Measurements from ENCODE around the gene MATCAP1. TPM values are rescaled to one million over a fixed set of nuclear protein-coding genes. Genes with fewer than 3 reads are reported as not detected.

The MATCAP1 gene
- total and polyA plus RNA-seq, 2 donors from 2014 or later: 15.5 to 38.8 TPM

DNA sequence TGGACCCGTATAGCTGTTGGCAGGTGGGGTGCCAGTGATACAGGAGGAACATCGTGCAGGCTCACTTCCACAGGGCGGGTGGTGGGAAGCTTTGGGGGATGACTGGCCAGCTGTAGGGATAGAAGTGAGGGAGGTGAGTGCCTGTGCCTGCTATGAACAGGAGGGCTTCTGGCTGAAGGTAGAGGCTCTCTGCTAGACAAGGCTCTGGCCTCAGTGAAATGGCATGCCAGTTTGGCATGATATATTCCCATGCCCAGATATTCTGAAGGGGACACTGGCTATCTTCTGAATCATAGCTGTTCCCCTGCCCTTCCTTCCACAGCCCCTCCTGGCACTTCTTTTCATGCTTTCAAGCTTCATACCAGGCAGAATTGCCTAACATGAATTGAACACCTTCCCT lies 54.9 kb downstream of the MATCAP1 start:
- TF ChIP-seq, protein P1, sequence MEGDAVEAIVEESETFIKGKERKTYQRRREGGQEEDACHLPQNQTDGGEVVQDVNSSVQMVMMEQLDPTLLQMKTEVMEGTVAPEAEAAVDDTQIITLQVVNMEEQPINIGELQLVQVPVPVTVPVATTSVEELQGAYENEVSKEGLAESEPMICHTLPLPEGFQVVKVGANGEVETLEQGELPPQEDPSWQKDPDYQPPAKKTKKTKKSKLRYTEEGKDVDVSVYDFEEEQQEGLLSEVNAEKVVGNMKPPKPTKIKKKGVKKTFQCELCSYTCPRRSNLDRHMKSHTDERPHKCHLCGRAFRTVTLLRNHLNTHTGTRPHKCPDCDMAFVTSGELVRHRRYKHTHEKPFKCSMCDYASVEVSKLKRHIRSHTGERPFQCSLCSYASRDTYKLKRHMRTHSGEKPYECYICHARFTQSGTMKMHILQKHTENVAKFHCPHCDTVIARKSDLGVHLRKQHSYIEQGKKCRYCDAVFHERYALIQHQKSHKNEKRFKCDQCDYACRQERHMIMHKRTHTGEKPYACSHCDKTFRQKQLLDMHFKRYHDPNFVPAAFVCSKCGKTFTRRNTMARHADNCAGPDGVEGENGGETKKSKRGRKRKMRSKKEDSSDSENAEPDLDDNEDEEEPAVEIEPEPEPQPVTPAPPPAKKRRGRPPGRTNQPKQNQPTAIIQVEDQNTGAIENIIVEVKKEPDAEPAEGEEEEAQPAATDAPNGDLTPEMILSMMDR (IDR thresholded peaks at IDR 0.05; ENCODE audit: borderline replicate concordance, extremely low read depth, insufficient read depth): no peak
- H3K9ac ChIP-seq (ENCODE audit: low read length in 3 of 3): no peak overlapping the region
- H3K4me1 ChIP-seq (ENCODE audit: control insufficient read depth in 2 of 3, insufficient read depth in 2 of 3, low read depth in 1 of 3, low read length in 3 of 3): no peaks in the 10 kb centered on the region
- no peaks in the 10 kb centered on the region for H3K27me3 ChIP-seq (ENCODE audit: control insufficient read depth, insufficient read depth, low read length)
- DNase-seq: no peak
- H3K27ac ChIP-seq (ENCODE audit: low read depth in 2 of 2, low read length in 2 of 2): no peak overlapping the region
- intact Hi-C loops (cut with DNase I): no loop called here
- no peak overlapping the region for H3K4me3 ChIP-seq (ENCODE audit: low read length in 3 of 3)
- H3K36me3 ChIP-seq (ENCODE audit: control insufficient read depth in 2 of 3, insufficient read depth in 3 of 3, low read length in 3 of 3): peaks cover 7 to 38% (median 14%) of the 10 kb centered on the region in 3 donors
- no peaks in the 10 kb centered on the region for H3K9me3 ChIP-seq (ENCODE audit: control insufficient read depth in 2 of 3, insufficient read depth in 1 of 3, low read length in 3 of 3)
- FAIRE-seq: no peak

DNA sequence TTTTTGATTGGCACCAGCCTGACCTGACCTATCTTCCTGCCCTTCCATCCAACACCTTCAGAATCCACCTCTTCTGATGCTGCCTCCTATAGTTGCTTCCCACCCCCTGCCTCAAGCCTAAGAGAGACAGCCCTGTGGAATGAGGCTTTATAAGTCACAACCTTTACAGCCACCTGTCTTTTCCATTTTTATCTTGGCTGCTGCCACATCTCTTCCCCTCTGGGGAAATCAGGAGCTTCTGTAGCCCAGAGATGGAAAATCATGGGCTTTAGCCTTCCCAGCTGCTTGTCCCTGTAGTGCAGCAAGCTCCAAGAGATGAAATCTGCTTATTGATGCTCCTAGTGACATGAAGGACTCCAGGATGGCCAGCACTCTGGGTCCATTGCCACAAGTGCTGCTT lies 55.3 kb downstream of the MATCAP1 start:
- intact Hi-C loops (cut with DNase I): no loop called here
- no peaks in the 10 kb centered on the region for H3K4me1 ChIP-seq (ENCODE audit: control insufficient read depth in 2 of 3, insufficient read depth in 2 of 3, low read depth in 1 of 3, low read length in 3 of 3)

More for the DNA sequence above, 55.3 kb downstream of the MATCAP1 start:
- H3K27ac ChIP-seq (ENCODE audit: low read depth in 2 of 2, low read length in 2 of 2): no peak overlapping the region
- H3K27me3 ChIP-seq (ENCODE audit: control insufficient read depth, insufficient read depth, low read length): no peaks in the 10 kb centered on the region
- DNase-seq (no peak), FAIRE-seq (no peak)
- TF ChIP-seq, protein P1 (IDR thresholded peaks at IDR 0.05; ENCODE audit: borderline replicate concordance, extremely low read depth, insufficient read depth): no peak
- H3K9me3 ChIP-seq (ENCODE audit: control insufficient read depth in 2 of 3, insufficient read depth in 1 of 3, low read length in 3 of 3): no peaks in the 10 kb centered on the region
- no peak overlapping the region for H3K9ac ChIP-seq (ENCODE audit: low read length in 3 of 3)
- peaks cover 7 to 41% (median 13%) of the 10 kb centered on the region in 3 donors for H3K36me3 ChIP-seq (ENCODE audit: control insufficient read depth in 2 of 3, insufficient read depth in 3 of 3, low read length in 3 of 3)
- no peak overlapping the region for H3K4me3 ChIP-seq (ENCODE audit: low read length in 3 of 3)

Small RNA genes within 50 kb of the gene (microRNA-seq; reads per million reads assigned to microRNA genes)
- 184 reads per million, percentile 62 among the genes with 10 or more reads in this experiment for gene MIR328

Other genes with a start within 250 kb of the MATCAP1 start
- gene CIAO2B, start 249.6 kb downstream of the MATCAP1 start, total RNA-seq: 71.2 TPM
- gene CIAO2B, start 249.6 kb downstream of the MATCAP1 start, polyA plus RNA-seq (ENCODE audit: insufficient read depth, low read depth, low replicate concordance): 284 TPM
- gene CES2, start 248.4 kb downstream of the MATCAP1 start, total RNA-seq: 72.1 TPM
- 76.9 TPM for gene CES2, start 248.4 kb downstream of the MATCAP1 start, polyA plus RNA-seq (ENCODE audit: insufficient read depth, low read depth, low replicate concordance)
- 2.1 TPM for gene CES3, start 222.7 kb downstream of the MATCAP1 start, total RNA-seq
- 7.8 TPM for gene CES3, start 222.7 kb downstream of the MATCAP1 start, polyA plus RNA-seq (ENCODE audit: insufficient read depth, low read depth, low replicate concordance)
- 31.7 TPM for gene CES4A, start 195.4 kb downstream of the MATCAP1 start, total RNA-seq
- 14.9 TPM for gene CES4A, start 195.4 kb downstream of the MATCAP1 start, polyA plus RNA-seq (ENCODE audit: insufficient read depth, low read depth, low replicate concordance)
- 57.3 TPM for gene CBFB, start 154.8 kb downstream of the MATCAP1 start, total RNA-seq
- 9.7 TPM for gene CBFB, start 154.8 kb downstream of the MATCAP1 start, polyA plus RNA-seq (ENCODE audit: insufficient read depth, low read depth, low replicate concordance)
- 16.9 TPM for gene PHAF1, start 74.0 kb downstream of the MATCAP1 start, total RNA-seq
- 14.3 TPM for gene PHAF1, start 74.0 kb downstream of the MATCAP1 start, polyA plus RNA-seq (ENCODE audit: insufficient read depth, low read depth, low replicate concordance)
- 16.7 TPM for gene B3GNT9, start 33.0 kb downstream of the MATCAP1 start, total RNA-seq
- 12.1 TPM for gene B3GNT9, start 33.0 kb downstream of the MATCAP1 start, polyA plus RNA-seq (ENCODE audit: insufficient read depth, low read depth, low replicate concordance)
- 27.1 TPM for gene TRADD, start 24.1 kb downstream of the MATCAP1 start, total RNA-seq
- gene TRADD, start 24.1 kb downstream of the MATCAP1 start, polyA plus RNA-seq (ENCODE audit: insufficient read depth, low read depth, low replicate concordance): 30.2 TPM
- 19.8 TPM for gene FBXL8, start 24.0 kb downstream of the MATCAP1 start, total RNA-seq
- gene FBXL8, start 24.0 kb downstream of the MATCAP1 start, polyA plus RNA-seq (ENCODE audit: insufficient read depth, low read depth, low replicate concordance): 9.5 TPM
- gene HSF4, start 19.2 kb downstream of the MATCAP1 start, total RNA-seq: 37.9 TPM
- gene HSF4, start 19.2 kb downstream of the MATCAP1 start, polyA plus RNA-seq (ENCODE audit: insufficient read depth, low read depth, low replicate concordance): 26.7 TPM
- gene NOL3, start 13.4 kb downstream of the MATCAP1 start, total RNA-seq: 36.4 TPM
- 35.3 TPM for gene NOL3, start 13.4 kb downstream of the MATCAP1 start, polyA plus RNA-seq (ENCODE audit: insufficient read depth, low read depth, low replicate concordance)
- 7.2 TPM for gene EXOC3L1, start 6.2 kb upstream of the MATCAP1 start, total RNA-seq
- gene EXOC3L1, start 6.2 kb upstream of the MATCAP1 start, polyA plus RNA-seq (ENCODE audit: insufficient read depth, low read depth, low replicate concordance): 9.9 TPM
- 54.4 TPM for gene E2F4, start 8.2 kb upstream of the MATCAP1 start, total RNA-seq
- 39.1 TPM for gene E2F4, start 8.2 kb upstream of the MATCAP1 start, polyA plus RNA-seq (ENCODE audit: insufficient read depth, low read depth, low replicate concordance)
- 24.2 TPM for gene ELMO3, start 15.2 kb upstream of the MATCAP1 start, total RNA-seq
- 33.1 TPM for gene ELMO3, start 15.2 kb upstream of the MATCAP1 start, polyA plus RNA-seq (ENCODE audit: insufficient read depth, low read depth, low replicate concordance)
- gene TMEM208, start 43.2 kb upstream of the MATCAP1 start, total RNA-seq: 47.1 TPM
- gene TMEM208, start 43.2 kb upstream of the MATCAP1 start, polyA plus RNA-seq (ENCODE audit: insufficient read depth, low read depth, low replicate concordance): 145 TPM
- gene FHOD1, start 63.5 kb upstream of the MATCAP1 start, total RNA-seq: 30.4 TPM
- gene FHOD1, start 63.5 kb upstream of the MATCAP1 start, polyA plus RNA-seq (ENCODE audit: insufficient read depth, low read depth, low replicate concordance): 21.0 TPM
- 1.1 TPM for gene SLC9A5, start 65.0 kb upstream of the MATCAP1 start, total RNA-seq
- 0.92 TPM for gene SLC9A5, start 65.0 kb upstream of the MATCAP1 start, polyA plus RNA-seq (ENCODE audit: insufficient read depth, low read depth, low replicate concordance)
- gene PLEKHG4, start 95.6 kb upstream of the MATCAP1 start, total RNA-seq: 10.1 TPM
- 2.6 TPM for gene PLEKHG4, start 95.6 kb upstream of the MATCAP1 start, polyA plus RNA-seq (ENCODE audit: insufficient read depth, low read depth, low replicate concordance)
- 0.31 TPM for gene KCTD19, start 142.8 kb upstream of the MATCAP1 start, total RNA-seq
- gene KCTD19, start 142.8 kb upstream of the MATCAP1 start, polyA plus RNA-seq (ENCODE audit: insufficient read depth, low read depth, low replicate concordance): not detected
- 2.6 TPM for gene LRRC36, start 142.9 kb upstream of the MATCAP1 start, total RNA-seq
- gene LRRC36, start 142.9 kb upstream of the MATCAP1 start, polyA plus RNA-seq (ENCODE audit: insufficient read depth, low read depth, low replicate concordance): 3.1 TPM
- 8.2 TPM for gene TPPP3, start 209.5 kb upstream of the MATCAP1 start, total RNA-seq
- 108 TPM for gene TPPP3, start 209.5 kb upstream of the MATCAP1 start, polyA plus RNA-seq (ENCODE audit: insufficient read depth, low read depth, low replicate concordance)
- gene ZDHHC1, start 232.5 kb upstream of the MATCAP1 start, total RNA-seq: 23.6 TPM
- 14.6 TPM for gene ZDHHC1, start 232.5 kb upstream of the MATCAP1 start, polyA plus RNA-seq (ENCODE audit: insufficient read depth, low read depth, low replicate concordance)
- gene HSD11B2, start 247.2 kb upstream of the MATCAP1 start, total RNA-seq: 139 TPM
- gene HSD11B2, start 247.2 kb upstream of the MATCAP1 start, polyA plus RNA-seq (ENCODE audit: insufficient read depth, low read depth, low replicate concordance): 1,022 TPM